ENCODE data around the gene FAF1.

The FAF1 gene

DNA sequence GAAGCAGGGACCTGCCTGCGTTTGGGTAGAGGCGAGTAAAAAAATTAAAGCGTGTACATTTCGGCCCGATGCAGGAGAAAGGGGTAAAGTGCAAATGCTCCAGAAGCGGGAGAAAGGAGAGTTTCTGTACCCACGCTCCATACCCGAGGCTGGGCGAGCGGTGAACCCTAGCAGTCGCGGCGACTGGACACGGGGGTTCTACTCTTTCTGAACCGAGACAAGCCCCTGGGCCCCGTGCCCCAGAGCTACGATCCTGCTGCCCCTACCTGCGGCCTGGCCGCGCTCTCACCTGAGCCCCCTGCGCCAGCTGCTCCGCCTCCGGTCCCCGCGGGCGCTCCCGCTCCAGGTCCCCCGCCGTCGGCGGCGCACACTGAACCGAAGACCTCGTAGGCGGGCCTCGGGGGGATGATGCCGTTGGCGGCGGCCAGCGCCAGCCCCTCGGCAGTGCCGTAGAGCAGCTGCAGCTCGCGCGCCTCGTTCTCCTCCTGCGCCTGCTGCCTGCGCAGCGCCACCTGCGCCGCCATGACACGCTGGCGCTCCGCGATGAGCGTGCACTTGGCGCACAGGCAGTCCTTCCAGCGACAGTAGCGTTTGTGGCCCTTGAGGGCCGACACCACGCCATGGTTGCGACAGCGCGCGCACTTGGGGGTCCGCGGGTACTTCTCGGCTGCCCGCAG lies 539.2 kb downstream of the FAF1 start:
- Histone ChIP-seq H3K4me2 (ENCODE audit: low read length) (peak overlapping the region; percentile 60), H2BK12ac (ENCODE audit: low read length) (no peak overlapping the region), H3K9me3 (ENCODE audit: insufficient read depth, low read depth, low read length) (peaks cover 24% of the 10 kb centered on the region), H2BK120ac (ENCODE audit: insufficient read depth, low read length, poor library complexity) (no peak overlapping the region), H3K4ac (ENCODE audit: low read depth, low read length) (no peak overlapping the region), H2BK5ac (ENCODE audit: low read depth, low read length, poor library complexity) (no peak overlapping the region), H3K27me3 (ENCODE audit: insufficient read depth, low read length) (peaks cover 96% of the 10 kb centered on the region), H3K79me1 (ENCODE audit: low read length) (no peaks in the 10 kb centered on the region), H4K91ac (ENCODE audit: low read depth, low read length) (no peak overlapping the region), H3K4me3 (ENCODE audit: low read depth, low read length) (peak overlapping the region; percentile 58), H4K8ac (ENCODE audit: low read depth, low read length) (no peak overlapping the region), H2AFZ (ENCODE audit: insufficient read depth, low read length, poor library complexity) (no peak overlapping the region), H3K36me3 (ENCODE audit: control insufficient read depth in 1 of 2, insufficient read depth in 2 of 2, low read length in 2 of 2) (no peaks in the 10 kb centered on the region), H3K18ac (ENCODE audit: low read length) (no peak overlapping the region), H3K23ac (ENCODE audit: low read length) (no peak overlapping the region), H3K14ac (ENCODE audit: low read length) (no peak overlapping the region), H2AK5ac (ENCODE audit: low read length) (no peak overlapping the region), H3K9ac (ENCODE audit: low read length) (no peak overlapping the region), H3K4me1 (ENCODE audit: control insufficient read depth in 1 of 2, insufficient read depth in 2 of 2, low read length in 2 of 2) (peaks cover 17 to 25% of the 10 kb centered on the region in 2 experiments), H4K12ac (ENCODE audit: low read depth, low read length) (no peak overlapping the region), H3K79me2 (ENCODE audit: control insufficient read depth, insufficient read depth, low read length, poor library complexity) (no peaks in the 10 kb centered on the region), H3K27ac (ENCODE audit: low read depth, low read length) (no peak overlapping the region)
- peak in 1 of 2 donors; percentile 17 for DNase-seq
- WGBS (ENCODE audit: extremely low coverage, insufficient coverage, insufficient read length), result no CpG with 5 or more reads among the region's 69 CpGs

- Histone ChIP-seq H2AFZ (ENCODE audit: insufficient read depth, low read length, poor library complexity) (no peak overlapping the region), H4K8ac (ENCODE audit: low read depth, low read length) (no peak overlapping the region)
Measured at GRCh38 chr1:50419907-50420677, 540.0 kb downstream of the FAF1 start.

GRCh38 chr1:50419192-50419906 lies 540.7 kb downstream of the FAF1 start:
- Histone ChIP-seq H2BK12ac (ENCODE audit: low read length) (no peak overlapping the region), H3K79me2 (ENCODE audit: control insufficient read depth, insufficient read depth, low read length, poor library complexity) (no peaks in the 10 kb centered on the region), H3K27ac (ENCODE audit: low read depth, low read length) (no peak overlapping the region), H3K4me2 (ENCODE audit: low read length) (peak overlapping the region; percentile 75), H2AK5ac (ENCODE audit: low read length) (no peak overlapping the region), H3K14ac (ENCODE audit: low read length) (no peak overlapping the region), H3K4me3 (ENCODE audit: low read depth, low read length) (peak overlapping the region; percentile 23), H2BK120ac (ENCODE audit: insufficient read depth, low read length, poor library complexity) (no peak overlapping the region), H3K23ac (ENCODE audit: low read length) (no peak overlapping the region), H2BK5ac (ENCODE audit: low read depth, low read length, poor library complexity) (no peak overlapping the region), H3K18ac (ENCODE audit: low read length) (no peak overlapping the region), H3K27me3 (ENCODE audit: insufficient read depth, low read length) (peaks cover 97% of the 10 kb centered on the region), H4K12ac (ENCODE audit: low read depth, low read length) (no peak overlapping the region), H3K4me1 (ENCODE audit: control insufficient read depth in 1 of 2, insufficient read depth in 2 of 2, low read length in 2 of 2) (peaks cover 17 to 25% of the 10 kb centered on the region in 2 experiments), H4K91ac (ENCODE audit: low read depth, low read length) (no peak overlapping the region), H3K79me1 (ENCODE audit: low read length) (no peaks in the 10 kb centered on the region), H3K9me3 (ENCODE audit: insufficient read depth, low read depth, low read length) (peaks cover 27% of the 10 kb centered on the region), H3K9ac (ENCODE audit: low read length) (no peak overlapping the region), H4K8ac (ENCODE audit: low read depth, low read length) (no peak overlapping the region), H3K4ac (ENCODE audit: low read depth, low read length) (no peak overlapping the region), H3K36me3 (ENCODE audit: control insufficient read depth in 1 of 2, insufficient read depth in 2 of 2, low read length in 2 of 2) (no peaks in the 10 kb centered on the region), H2AFZ (ENCODE audit: insufficient read depth, low read length, poor library complexity) (no peak overlapping the region)
- DNase-seq, result no peak
- WGBS (ENCODE audit: extremely low coverage, insufficient coverage, insufficient read length), result no CpG with 5 or more reads among the region's 60 CpGs

More at GRCh38 chr1:50419907-50420677, 540.0 kb downstream of the FAF1 start:
- Histone ChIP-seq H2BK120ac (ENCODE audit: insufficient read depth, low read length, poor library complexity) (no peak overlapping the region), H3K4me3 (ENCODE audit: low read depth, low read length) (no peak overlapping the region), H3K79me1 (ENCODE audit: low read length) (no peaks in the 10 kb centered on the region), H3K9me3 (ENCODE audit: insufficient read depth, low read depth, low read length) (peaks cover 27% of the 10 kb centered on the region), H3K4me1 (ENCODE audit: control insufficient read depth in 1 of 2, insufficient read depth in 2 of 2, low read length in 2 of 2) (peaks cover 17 to 25% of the 10 kb centered on the region in 2 experiments), H3K18ac (ENCODE audit: low read length) (no peak overlapping the region), H2BK12ac (ENCODE audit: low read length) (no peak overlapping the region), H3K79me2 (ENCODE audit: control insufficient read depth, insufficient read depth, low read length, poor library complexity) (no peaks in the 10 kb centered on the region), H3K27ac (ENCODE audit: low read depth, low read length) (no peak overlapping the region), H3K23ac (ENCODE audit: low read length) (no peak overlapping the region), H4K91ac (ENCODE audit: low read depth, low read length) (no peak overlapping the region), H3K27me3 (ENCODE audit: insufficient read depth, low read length) (peaks cover 96% of the 10 kb centered on the region), H3K14ac (ENCODE audit: low read length) (no peak overlapping the region), H3K36me3 (ENCODE audit: control insufficient read depth in 1 of 2, insufficient read depth in 2 of 2, low read length in 2 of 2) (no peaks in the 10 kb centered on the region), H4K12ac (ENCODE audit: low read depth, low read length) (no peak overlapping the region), H3K4me2 (ENCODE audit: low read length) (no peak overlapping the region), H3K9ac (ENCODE audit: low read length) (no peak overlapping the region), H2BK5ac (ENCODE audit: low read depth, low read length, poor library complexity) (no peak overlapping the region), H2AK5ac (ENCODE audit: low read length) (no peak overlapping the region), H3K4ac (ENCODE audit: low read depth, low read length) (no peak overlapping the region)
- DNase-seq, result no peak
- no CpG with 5 or more reads among the region's 21 CpGs for WGBS (ENCODE audit: extremely low coverage, insufficient coverage, insufficient read length)

DNA sequence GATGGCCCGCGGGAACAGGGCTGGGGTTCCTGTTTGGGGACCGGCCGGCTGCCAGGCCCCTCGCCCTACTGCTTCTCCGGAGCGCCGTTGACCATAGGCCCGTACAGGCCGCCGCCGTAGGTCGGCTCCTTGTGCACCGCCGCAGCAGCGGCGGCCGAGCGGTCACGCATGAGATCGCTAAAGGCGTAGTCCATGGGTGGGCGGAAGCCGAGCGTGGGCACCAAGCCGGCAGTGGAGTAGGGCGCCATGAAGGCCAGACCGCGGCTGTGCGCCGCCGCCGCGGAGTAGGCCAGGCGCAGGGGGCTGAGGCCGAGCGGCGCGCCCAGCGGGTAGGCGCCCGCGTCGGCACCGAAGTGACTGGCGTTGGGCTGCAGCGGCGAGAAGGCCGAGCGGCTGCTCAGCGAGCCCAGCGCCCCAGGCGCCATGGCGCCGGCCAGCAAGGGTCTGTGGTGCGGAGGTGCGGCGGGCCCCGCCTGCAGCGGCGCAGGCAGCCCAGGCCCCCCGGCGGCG lies 541.4 kb downstream of the FAF1 start:
- no peak overlapping the region for H4K91ac ChIP-seq (ENCODE audit: low read depth, low read length)
- H2AFZ ChIP-seq (ENCODE audit: insufficient read depth, low read length, poor library complexity), result no peak overlapping the region
- no peaks in the 10 kb centered on the region for H3K36me3 ChIP-seq (ENCODE audit: control insufficient read depth in 1 of 2, insufficient read depth in 2 of 2, low read length in 2 of 2)
- no peak overlapping the region for H2BK120ac ChIP-seq (ENCODE audit: insufficient read depth, low read length, poor library complexity)
- no CpG with 5 or more reads among the region's 64 CpGs for WGBS (ENCODE audit: extremely low coverage, insufficient coverage, insufficient read length)
- H4K12ac ChIP-seq (ENCODE audit: low read depth, low read length), result no peak overlapping the region
- no peaks in the 10 kb centered on the region for H3K79me2 ChIP-seq (ENCODE audit: control insufficient read depth, insufficient read depth, low read length, poor library complexity)
- peak overlapping the region; percentile 75 for H3K4me2 ChIP-seq (ENCODE audit: low read length)
- no peak overlapping the region for H3K14ac ChIP-seq (ENCODE audit: low read length)
- no peak overlapping the region for H3K18ac ChIP-seq (ENCODE audit: low read length)
- no peak overlapping the region for H3K4ac ChIP-seq (ENCODE audit: low read depth, low read length)
- no peaks in the 10 kb centered on the region for H3K79me1 ChIP-seq (ENCODE audit: low read length)
- no peak for DNase-seq
- H3K23ac ChIP-seq (ENCODE audit: low read length), result no peak overlapping the region
- H3K4me3 ChIP-seq (ENCODE audit: low read depth, low read length), result peak overlapping the region; percentile 45
- H2BK5ac ChIP-seq (ENCODE audit: low read depth, low read length, poor library complexity), result no peak overlapping the region
- H3K9ac ChIP-seq (ENCODE audit: low read length), result no peak overlapping the region
- no peak overlapping the region for H4K8ac ChIP-seq (ENCODE audit: low read depth, low read length)
- no peak overlapping the region for H2AK5ac ChIP-seq (ENCODE audit: low read length)
- no peak overlapping the region for H2BK12ac ChIP-seq (ENCODE audit: low read length)
- peaks cover 17 to 25% of the 10 kb centered on the region in 2 experiments for H3K4me1 ChIP-seq (ENCODE audit: control insufficient read depth in 1 of 2, insufficient read depth in 2 of 2, low read length in 2 of 2)
- peaks cover 27% of the 10 kb centered on the region for H3K9me3 ChIP-seq (ENCODE audit: insufficient read depth, low read depth, low read length)
- peaks cover 97% of the 10 kb centered on the region for H3K27me3 ChIP-seq (ENCODE audit: insufficient read depth, low read length)
- no peak overlapping the region for H3K27ac ChIP-seq (ENCODE audit: low read depth, low read length)
